CD14-positive monocyte (primary cell): Measurements from ENCODE around the gene MACO1. TPM values are rescaled to one million over a fixed set of nuclear protein-coding genes. Genes with fewer than 3 reads are reported as not detected.

Experiments
- DNase-seq, 3 donors: peaks; one replicate each; pipeline ENCODE4 v3.0.0-alpha.2; 2011 to 2022
- H2AFZ ChIP-seq: 2 replicates; pipeline ENCODE4 v1.6.0; 2012; ENCODE audit warnings: mild to moderate bottlenecking, low read depth, low read length, inconsistent platforms; ENCODE audit not compliant: insufficient read depth, poor library complexity, severe bottlenecking
- H3K27ac ChIP-seq, 2 donors: 1 replicate in 1 of 2; 2 replicates in 1 of 2; pipeline ENCODE4 v1.5.1; 2012 to 2013; ENCODE audit warnings: low read length in 2 of 2, control low read depth in 1 of 2, inconsistent platforms in 1 of 2, low read depth in 1 of 2, mild to moderate bottlenecking in 1 of 2
- H3K27me3 ChIP-seq, 2 donors: one replicate each; pipeline versions ENCODE4 v1.6.0 to v1.6.1; 2011 to 2013; ENCODE audit warnings: low read length in 2 of 2; ENCODE audit not compliant: control insufficient read depth in 2 of 2, insufficient read depth in 2 of 2
- H3K36me3 ChIP-seq, 2 donors: replicated peaks in 1 of 2; 1 replicate in 1 of 2; 2 replicates in 1 of 2; pipeline versions ENCODE4 v1.5.1 to v1.6.1; 2012 to 2013; ENCODE audit warnings: low read length in 2 of 2, control low read depth in 1 of 2, inconsistent platforms in 1 of 2, mild to moderate bottlenecking in 1 of 2; ENCODE audit not compliant: insufficient read depth in 2 of 2, control insufficient read depth in 1 of 2
- H3K4me1 ChIP-seq, 2 donors: 1 replicate in 1 of 2; 2 replicates in 1 of 2; pipeline versions ENCODE4 v1.5.1 to v1.6.1; 2012 to 2013; ENCODE audit warnings: low read length in 2 of 2, control low read depth in 1 of 2, inconsistent platforms in 1 of 2, mild to moderate bottlenecking in 1 of 2, moderate library complexity in 1 of 2; ENCODE audit not compliant: insufficient read depth in 2 of 2, control insufficient read depth in 1 of 2
- H3K4me2 ChIP-seq: replicated peaks from 2 replicates; pipeline ENCODE3; 2012; ENCODE audit warnings: low read length, moderate library complexity, mild to moderate bottlenecking; ENCODE audit not compliant: poor library complexity, severe bottlenecking; ENCODE audit errors: extremely low read depth
- H3K4me3 ChIP-seq, 3 experiments: fragments of 200-600 bp in 1 of 3; sonication (generic) in 1 of 3; replicated peaks in 1 of 3; 1 replicate in 2 of 3; 2 replicates in 1 of 3; pipeline ENCODE4 v1.5.1; 2011 to 2013; ENCODE audit warnings: low read length in 3 of 3, mild to moderate bottlenecking in 3 of 3, control low read depth in 2 of 3, low read depth in 2 of 3, inconsistent platforms in 1 of 3, moderate library complexity in 1 of 3
- H3K79me2 ChIP-seq: 2 replicates; pipeline ENCODE4 v1.6.0; 2012; ENCODE audit warnings: mild to moderate bottlenecking, control low read depth, inconsistent platforms, low read length, moderate library complexity; ENCODE audit not compliant: insufficient read depth
- H3K9ac ChIP-seq: 2 replicates; pipeline ENCODE4 v1.6.0; 2017; ENCODE audit warnings: low read length, mild to moderate bottlenecking; ENCODE audit not compliant: insufficient read depth, poor library complexity, severe bottlenecking
- H3K9me3 ChIP-seq, 2 donors: replicated peaks in 1 of 2; 1 replicate in 1 of 2; 2 replicates in 1 of 2; pipeline versions ENCODE4 v1.5.1 to v1.6.1; 2012 to 2013; ENCODE audit warnings: low read length in 2 of 2, control low read depth in 1 of 2; ENCODE audit not compliant: control insufficient read depth in 1 of 2, insufficient read depth in 1 of 2
- H4K20me1 ChIP-seq: 2 replicates; pipeline ENCODE4 v1.6.0; 2012; ENCODE audit warnings: mild to moderate bottlenecking, low read length, control low read depth, moderate library complexity; ENCODE audit not compliant: insufficient read depth
- H3K27ac Mint-ChIP-seq, 7 donors: one replicate each; pipeline ENCODE4 v1.8.0; 2020; ENCODE audit warnings: mild to moderate bottlenecking in 7 of 7, mixed read lengths in 7 of 7, moderate library complexity in 6 of 7, inconsistent platforms in 2 of 7
- H3K27me3 Mint-ChIP-seq, 3 donors: one replicate each; pipeline ENCODE4 v1.8.0; 2021 to 2022; ENCODE audit warnings: low read depth in 3 of 3, mild to moderate bottlenecking in 3 of 3, mixed read lengths in 3 of 3, moderate library complexity in 3 of 3, inconsistent platforms in 1 of 3
- H3K36me3 Mint-ChIP-seq, 2 donors: one replicate each; pipeline ENCODE4 v1.8.0; 2020; ENCODE audit warnings: mixed read lengths in 2 of 2, inconsistent platforms in 1 of 2, mild to moderate bottlenecking in 1 of 2
- H3K4me1 Mint-ChIP-seq: one replicate; pipeline ENCODE4 v1.8.0; 2020; ENCODE audit warnings: mild to moderate bottlenecking, mixed read lengths
- H3K4me3 Mint-ChIP-seq, 2 donors: one replicate each; pipeline ENCODE4 v1.8.0; 2020; ENCODE audit warnings: mild to moderate bottlenecking in 2 of 2, mixed read lengths in 2 of 2, moderate library complexity in 1 of 2
- H3K9me3 Mint-ChIP-seq, 7 donors: one replicate each; pipeline ENCODE4 v1.8.0; 2020 to 2022; ENCODE audit warnings: mixed read lengths in 7 of 7, mild to moderate bottlenecking in 6 of 7, moderate library complexity in 6 of 7, inconsistent platforms in 2 of 7
- CTCF ChIP-seq: fragments of 200-600 bp; IDR thresholded peaks from one replicate; pipeline ENCODE4 v1.8.0; 2022; ENCODE audit warnings: antibody characterized with exemption, mild to moderate bottlenecking
- WGBS: methylation state at CpG from one replicate; pipeline ENCODE4 v1.1.5; 2013; ENCODE audit warnings: missing lambda C conversion rate; ENCODE audit not compliant: insufficient coverage; 5-methylcytosine and 5-hydroxymethylcytosine counted together
- intact Hi-C, 2 donors: fragments of 100-400 bp; cut with micrococcal nuclease; formaldehyde crosslinking; loops; one replicate each; pipeline versions ENCODE4 v1.15.0 to v1.15.1; 2023
- polyA plus RNA-seq, 3 donors: library from polyadenylated mRNA; depleted of rRNA in 1 of 3; unstranded in 2 of 3; stranded (reverse) in 1 of 3; fragments of 300-500 nt in 2 of 3; fragments of >200 nt in 1 of 3; fragmentation: Illumina TruSeq in 2 of 3; gene quantifications; 1 replicate in 2 of 3; 2 replicates in 1 of 3; pipeline ENCODE4 v1.2.3, GENCODE V29; 2012 to 2021

MACO1 gene
- polyA plus RNA-seq, 3 donors = 2.6 to 4.1 (median 3.9) TPM

- no peak for TF ChIP-seq CTCF
- H2AFZ ChIP-seq = no peak overlapping the region
- H3K79me2 ChIP-seq = no peaks in the 10 kb centered on the region
- peaks cover 8% of the 10 kb centered on the region for H3K4me1 Mint-ChIP-seq
- H3K4me3 Mint-ChIP-seq = no peak overlapping the region
- 96% methylated on average over 10 of the region's 10 CpGs for WGBS
- no peaks in the 10 kb centered on the region for H4K20me1 ChIP-seq
- intact Hi-C loops = loop anchor here in 1 of 2 donors (10.0 kb wide), 1 partner anchor 89 kb away; no protein-coding TSS in a partner anchor
- H3K4me1 ChIP-seq = no peaks in the 10 kb centered on the region
- no peak overlapping the region for H3K9ac ChIP-seq
- no peak overlapping the region for H3K4me3 ChIP-seq
- H3K27ac Mint-ChIP-seq = no peak overlapping the region
- DNase-seq = no peak
- H3K27me3 ChIP-seq = no peaks in the 10 kb centered on the region
- no peak overlapping the region for H3K4me2 ChIP-seq
- no peaks in the 10 kb centered on the region for H3K9me3 ChIP-seq
- H3K27ac ChIP-seq = no peak overlapping the region
- peaks cover 36 to 47% of the 10 kb centered on the region in 2 donors for H3K36me3 Mint-ChIP-seq
- H3K36me3 ChIP-seq = peaks cover 18 to 53% of the 10 kb centered on the region in 2 donors
- H3K9me3 Mint-ChIP-seq = no peaks in the 10 kb centered on the region
- H3K27me3 Mint-ChIP-seq = no peaks in the 10 kb centered on the region
Observed at GRCh38 chr1:25484096-25484495, 53.4 kb downstream of the MACO1 start.

- DNase-seq = no peak
- Histone ChIP-seq H2AFZ (no peak overlapping the region), H3K36me3 (peaks cover 20 to 53% of the 10 kb centered on the region in 2 donors), H3K9ac (no peak overlapping the region), H3K4me3 (no peak overlapping the region), H3K4me1 (no peaks in the 10 kb centered on the region), H3K27ac (no peak overlapping the region), H3K9me3 (no peaks in the 10 kb centered on the region), H4K20me1 (no peaks in the 10 kb centered on the region), H3K79me2 (no peaks in the 10 kb centered on the region), H3K4me2 (no peak overlapping the region), H3K27me3 (no peaks in the 10 kb centered on the region)
- no peak overlapping the region for H3K27ac Mint-ChIP-seq
- no CpG with 5 or more reads among the region's 1 CpG for WGBS
- H3K4me1 Mint-ChIP-seq = peaks cover 8% of the 10 kb centered on the region
- peaks cover 36 to 48% of the 10 kb centered on the region in 2 donors for H3K36me3 Mint-ChIP-seq
- H3K4me3 Mint-ChIP-seq = no peak overlapping the region
- H3K27me3 Mint-ChIP-seq = no peaks in the 10 kb centered on the region
- no peak for TF ChIP-seq CTCF
- intact Hi-C loops = loop anchor here in 1 of 2 donors (10.0 kb wide), 1 partner anchor 90 kb away; no protein-coding TSS in a partner anchor
- H3K9me3 Mint-ChIP-seq = no peaks in the 10 kb centered on the region
Observed at GRCh38 chr1:25484533-25484932, 53.8 kb downstream of the MACO1 start.
